ENCODE results near the gene KCMF1.
A peak's percentile ranks its signal among the peaks of the same experiment; 100 is the strongest.

The KCMF1 gene

DNA sequence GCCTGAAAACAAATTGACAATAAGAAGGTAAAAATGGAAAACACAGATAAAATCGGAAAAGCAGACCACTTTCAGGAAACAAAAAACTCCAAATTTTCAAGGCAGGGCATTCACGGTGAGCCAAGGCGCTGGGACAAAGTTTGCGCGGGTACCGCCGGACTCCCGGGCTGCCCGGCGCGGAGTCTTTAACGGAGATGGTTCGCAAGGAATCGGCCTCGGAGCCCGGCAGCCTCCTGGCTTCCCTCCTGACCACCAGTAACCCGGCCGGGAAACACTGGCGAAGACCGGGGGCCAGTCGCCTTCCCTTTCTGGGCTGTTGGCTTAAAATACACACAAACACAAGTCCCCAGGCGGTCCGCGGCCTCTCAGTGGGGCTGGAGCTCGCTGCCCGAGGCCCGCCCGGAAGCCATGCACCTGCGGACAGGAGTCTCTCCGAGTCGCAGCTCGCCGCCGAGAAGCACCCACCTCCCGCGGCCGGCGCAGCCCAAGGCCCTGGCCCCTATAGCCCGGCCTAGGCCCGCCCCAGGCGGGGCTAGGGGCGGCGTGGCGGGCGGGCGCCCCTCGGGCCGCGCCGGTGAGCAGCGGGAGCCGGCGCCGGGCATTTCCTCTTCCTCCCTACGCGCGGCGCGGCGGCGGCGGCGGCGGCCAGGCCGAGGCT, 622 bp upstream of the KCMF1 start:
- peaks cover 11% of the 10 kb centered on the region for H4K20me1 ChIP-seq (ENCODE audit: insufficient read depth)
- no peaks in the 10 kb centered on the region for H3K27me3 ChIP-seq (ENCODE audit: insufficient read depth, low read depth)
- peaks cover 83% of the 10 kb centered on the region for H3K79me2 ChIP-seq (ENCODE audit: insufficient read depth, low read depth)
- H3K9ac ChIP-seq: peak overlapping the region; percentile 92
- H3K4me2 ChIP-seq: peak overlapping the region; percentile 72
- TF ChIP-seq, protein P1, sequence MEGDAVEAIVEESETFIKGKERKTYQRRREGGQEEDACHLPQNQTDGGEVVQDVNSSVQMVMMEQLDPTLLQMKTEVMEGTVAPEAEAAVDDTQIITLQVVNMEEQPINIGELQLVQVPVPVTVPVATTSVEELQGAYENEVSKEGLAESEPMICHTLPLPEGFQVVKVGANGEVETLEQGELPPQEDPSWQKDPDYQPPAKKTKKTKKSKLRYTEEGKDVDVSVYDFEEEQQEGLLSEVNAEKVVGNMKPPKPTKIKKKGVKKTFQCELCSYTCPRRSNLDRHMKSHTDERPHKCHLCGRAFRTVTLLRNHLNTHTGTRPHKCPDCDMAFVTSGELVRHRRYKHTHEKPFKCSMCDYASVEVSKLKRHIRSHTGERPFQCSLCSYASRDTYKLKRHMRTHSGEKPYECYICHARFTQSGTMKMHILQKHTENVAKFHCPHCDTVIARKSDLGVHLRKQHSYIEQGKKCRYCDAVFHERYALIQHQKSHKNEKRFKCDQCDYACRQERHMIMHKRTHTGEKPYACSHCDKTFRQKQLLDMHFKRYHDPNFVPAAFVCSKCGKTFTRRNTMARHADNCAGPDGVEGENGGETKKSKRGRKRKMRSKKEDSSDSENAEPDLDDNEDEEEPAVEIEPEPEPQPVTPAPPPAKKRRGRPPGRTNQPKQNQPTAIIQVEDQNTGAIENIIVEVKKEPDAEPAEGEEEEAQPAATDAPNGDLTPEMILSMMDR (conservative IDR thresholded peaks at IDR 0.05; ENCODE audit: low read depth, low read length): 0 out of 2 replicates have a peak, but pooled peaks have one; percentile 10
- H3K36me3 ChIP-seq (ENCODE audit: insufficient read depth): peaks cover 6% of the 10 kb centered on the region; the same call in 1 of the 2 replicates
- H3K27ac ChIP-seq: peak overlapping the region; percentile 98
- H3K4me3 ChIP-seq (IDR thresholded peaks at IDR 0.05; ENCODE audit: insufficient read depth, low read depth, low read length): peak overlapping the region; percentile 92
- H2AFZ ChIP-seq (ENCODE audit: low read depth): peak overlapping the region; percentile 47
- H3K4me1 ChIP-seq (ENCODE audit: low read depth, poor library complexity, severe bottlenecking): peaks cover 37% of the 10 kb centered on the region

DNA sequence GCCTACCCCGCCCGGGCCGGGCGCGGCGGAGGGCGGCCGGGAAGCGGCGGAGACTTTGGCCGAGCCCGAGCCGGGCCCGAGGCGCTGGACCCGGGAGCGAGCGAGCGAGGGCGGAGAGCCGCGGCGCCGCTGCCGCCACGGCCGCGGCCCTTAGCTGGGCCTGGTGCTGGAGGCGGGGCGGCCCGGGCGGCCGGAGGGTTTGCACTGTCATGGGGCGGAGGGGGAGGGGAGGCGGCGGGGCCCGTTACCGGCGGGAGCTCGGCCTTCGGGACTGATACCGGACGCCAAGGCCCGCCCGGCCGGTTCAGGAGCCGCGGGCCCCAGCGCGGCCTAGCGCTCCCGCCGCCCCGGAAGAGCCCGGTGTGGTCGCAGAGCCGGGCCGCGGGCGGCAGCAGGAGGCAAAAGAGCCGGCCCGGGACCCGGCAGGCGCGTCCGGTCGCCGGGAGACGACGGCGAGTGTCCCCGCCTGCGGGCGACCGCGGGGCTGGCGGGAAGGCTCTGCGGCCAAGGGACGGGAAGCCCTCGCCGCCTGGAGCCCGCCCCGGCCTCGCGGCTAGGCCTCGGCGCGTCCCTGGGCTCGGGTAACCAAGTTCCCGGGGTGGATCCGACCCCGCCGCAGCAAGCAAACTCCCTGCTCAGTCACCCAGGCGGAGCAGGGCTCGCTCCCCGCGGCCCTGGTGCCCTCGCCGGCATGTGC, 697 bp downstream of the KCMF1 start:
- H3K79me2 ChIP-seq (ENCODE audit: insufficient read depth, low read depth): peaks cover 84% of the 10 kb centered on the region
- H3K4me3 ChIP-seq (IDR thresholded peaks at IDR 0.05; ENCODE audit: insufficient read depth, low read depth, low read length): peak overlapping the region; percentile 70
- H3K27me3 ChIP-seq (ENCODE audit: insufficient read depth, low read depth): no peaks in the 10 kb centered on the region
- no peak overlapping the region for H2AFZ ChIP-seq (ENCODE audit: low read depth)
- peaks cover 23% of the 10 kb centered on the region for H4K20me1 ChIP-seq (ENCODE audit: insufficient read depth)
- peak overlapping the region; percentile 79 for H3K4me2 ChIP-seq
- H3K27ac ChIP-seq: peak overlapping the region; percentile 95
- no peaks in the 10 kb centered on the region for H3K36me3 ChIP-seq (ENCODE audit: insufficient read depth)
- TF ChIP-seq, protein P1 (conservative IDR thresholded peaks at IDR 0.05; ENCODE audit: low read depth, low read length): no peak
- H3K9ac ChIP-seq: peak overlapping the region; percentile 77
- H3K4me1 ChIP-seq (ENCODE audit: low read depth, poor library complexity, severe bottlenecking): peaks cover 50% of the 10 kb centered on the region

DNA sequence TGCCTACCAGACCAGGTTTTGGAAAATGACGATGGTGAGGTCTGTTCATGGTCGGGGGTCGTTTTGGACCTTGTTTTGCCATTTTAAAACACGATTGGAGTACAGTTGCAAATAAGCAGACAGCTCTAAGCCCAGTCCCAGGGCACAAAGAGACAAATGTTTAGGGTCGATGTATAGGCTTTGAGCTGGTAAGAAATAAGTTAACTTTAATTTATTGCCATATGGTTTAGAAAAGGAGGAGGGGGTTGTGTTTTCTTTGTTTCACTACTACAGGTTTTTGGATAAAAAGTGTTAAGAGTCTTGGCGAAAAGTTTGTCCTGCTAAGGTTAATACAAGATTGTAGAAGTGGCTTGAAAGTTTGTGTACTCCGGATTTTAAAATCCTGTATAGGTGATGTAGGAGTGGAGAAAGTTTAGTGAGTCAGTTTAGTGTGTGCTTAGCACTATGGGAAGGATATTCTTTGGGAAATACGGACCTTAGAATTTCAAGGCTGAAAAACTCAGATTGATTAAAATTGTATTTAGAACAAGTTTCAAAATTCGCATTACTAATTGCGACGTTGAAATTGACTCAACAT, 1.3 kb downstream of the KCMF1 start:
- Histone ChIP-seq H3K27me3 (ENCODE audit: insufficient read depth, low read depth) (no peaks in the 10 kb centered on the region), H3K27ac (peak overlapping the region; percentile 95), H3K79me2 (ENCODE audit: insufficient read depth, low read depth) (peaks cover 85% of the 10 kb centered on the region), H3K4me1 (ENCODE audit: low read depth, poor library complexity, severe bottlenecking) (peaks cover 56% of the 10 kb centered on the region), H4K20me1 (ENCODE audit: insufficient read depth) (peaks cover 29% of the 10 kb centered on the region), H3K36me3 (ENCODE audit: insufficient read depth) (no peaks in the 10 kb centered on the region), H3K4me3 (IDR thresholded peaks at IDR 0.05; ENCODE audit: insufficient read depth, low read depth, low read length) (peak overlapping the region; percentile 70), H2AFZ (ENCODE audit: low read depth) (no peak overlapping the region), H3K9ac (peak overlapping the region; percentile 77), H3K4me2 (peak overlapping the region; percentile 79)
- TF ChIP-seq, protein P1 (conservative IDR thresholded peaks at IDR 0.05; ENCODE audit: low read depth, low read length): 0 out of 2 replicates have a peak, but pooled peaks have one; percentile 11

DNA sequence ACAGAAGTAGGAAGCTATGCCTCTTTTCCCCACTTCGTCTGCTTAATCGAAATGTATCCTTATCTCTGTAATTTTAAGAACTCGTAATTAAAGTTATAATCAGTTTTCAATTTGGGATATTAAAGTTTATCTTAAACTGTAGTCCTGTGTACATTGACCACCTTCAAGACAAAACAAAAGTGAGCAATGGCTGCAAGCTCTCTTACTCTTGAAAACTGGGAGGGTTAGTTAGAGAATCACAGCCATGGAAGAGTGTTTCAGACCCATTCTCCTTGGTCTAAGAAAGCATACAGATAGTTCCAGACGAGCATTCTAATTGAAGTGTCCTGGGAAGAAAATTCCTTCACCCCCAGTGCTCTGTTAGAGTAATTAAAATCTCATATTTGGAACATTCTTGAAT, 2.0 kb downstream of the KCMF1 start:
- Histone ChIP-seq H3K4me1 (ENCODE audit: low read depth, poor library complexity, severe bottlenecking) (peaks cover 56% of the 10 kb centered on the region), H3K27ac (peak overlapping the region; percentile 95), H3K4me2 (peak overlapping the region; percentile 79), H3K79me2 (ENCODE audit: insufficient read depth, low read depth) (peaks cover 85% of the 10 kb centered on the region), H4K20me1 (ENCODE audit: insufficient read depth) (peaks cover 35% of the 10 kb centered on the region), H2AFZ (ENCODE audit: low read depth) (no peak overlapping the region), H3K36me3 (ENCODE audit: insufficient read depth) (no peaks in the 10 kb centered on the region), H3K4me3 (IDR thresholded peaks at IDR 0.05; ENCODE audit: insufficient read depth, low read depth, low read length) (peak overlapping the region; percentile 70), H3K9ac (peak overlapping the region; percentile 77), H3K27me3 (ENCODE audit: insufficient read depth, low read depth) (no peaks in the 10 kb centered on the region)
- TF ChIP-seq, protein P1 (conservative IDR thresholded peaks at IDR 0.05; ENCODE audit: low read depth, low read length): no peak

Measured in KMS-11 (cell line).